Mammary epithelial cell (primary cell): ENCODE measurements around the gene ELAVL2.

ENCODE experiments used
- EZH2 ChIP-seq: IDR thresholded peaks from 2 replicates; pipeline ENCODE4 v1.6.1; 2012; ENCODE audit warnings: low read length, inconsistent platforms, borderline replicate concordance
- TF ChIP-seq, protein P1 (sequence below), 2 donors: IDR thresholded peaks in 1 of 2; conservative IDR thresholded peaks in 1 of 2; 2 replicates each; pipeline ENCODE4 v1.5.1; 2011 to 2012; ENCODE audit warnings: inconsistent platforms in 2 of 2, low read length in 2 of 2, mild to moderate bottlenecking in 2 of 2, control low read depth in 1 of 2, low read depth in 1 of 2; ENCODE audit not compliant: insufficient read depth in 1 of 2; ENCODE audit errors: extremely low read depth in 1 of 2

DNA sequence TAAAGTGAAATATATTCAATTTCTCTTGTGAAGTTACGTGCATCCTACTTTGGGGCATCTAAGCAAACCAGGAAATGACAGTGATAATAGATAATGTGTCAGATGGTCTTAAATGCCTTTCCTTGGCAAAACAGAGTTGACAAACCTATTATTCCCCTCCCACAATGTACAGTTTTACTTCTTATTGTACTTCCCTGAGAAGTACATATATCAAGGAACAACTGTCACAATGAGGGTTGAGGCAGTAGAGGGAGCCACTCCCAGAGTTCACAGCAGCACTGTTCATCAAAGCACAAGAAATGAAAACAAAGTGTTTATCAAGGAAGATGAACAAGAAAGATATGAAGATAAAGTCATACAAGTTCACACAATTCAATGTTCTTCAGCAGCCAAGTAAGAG lies 41.1 kb downstream of the ELAVL2 start:
- no peak for TF ChIP-seq EZH2
- TF ChIP-seq, protein P1, sequence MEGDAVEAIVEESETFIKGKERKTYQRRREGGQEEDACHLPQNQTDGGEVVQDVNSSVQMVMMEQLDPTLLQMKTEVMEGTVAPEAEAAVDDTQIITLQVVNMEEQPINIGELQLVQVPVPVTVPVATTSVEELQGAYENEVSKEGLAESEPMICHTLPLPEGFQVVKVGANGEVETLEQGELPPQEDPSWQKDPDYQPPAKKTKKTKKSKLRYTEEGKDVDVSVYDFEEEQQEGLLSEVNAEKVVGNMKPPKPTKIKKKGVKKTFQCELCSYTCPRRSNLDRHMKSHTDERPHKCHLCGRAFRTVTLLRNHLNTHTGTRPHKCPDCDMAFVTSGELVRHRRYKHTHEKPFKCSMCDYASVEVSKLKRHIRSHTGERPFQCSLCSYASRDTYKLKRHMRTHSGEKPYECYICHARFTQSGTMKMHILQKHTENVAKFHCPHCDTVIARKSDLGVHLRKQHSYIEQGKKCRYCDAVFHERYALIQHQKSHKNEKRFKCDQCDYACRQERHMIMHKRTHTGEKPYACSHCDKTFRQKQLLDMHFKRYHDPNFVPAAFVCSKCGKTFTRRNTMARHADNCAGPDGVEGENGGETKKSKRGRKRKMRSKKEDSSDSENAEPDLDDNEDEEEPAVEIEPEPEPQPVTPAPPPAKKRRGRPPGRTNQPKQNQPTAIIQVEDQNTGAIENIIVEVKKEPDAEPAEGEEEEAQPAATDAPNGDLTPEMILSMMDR (conservative IDR thresholded peaks at IDR 0.05 in 1 of 2, IDR thresholded peaks at IDR 0.05 in 1 of 2; ENCODE audit: extremely low read depth in 1 of 2, insufficient read depth in 1 of 2, low read depth in 1 of 2, low read length in 2 of 2): peak in 1 of 2 donors; percentile 37
